ENCODE measurements around the gene HIGD1A. TPM values are rescaled to one million over a fixed set of nuclear protein-coding genes. Genes with fewer than 3 reads are reported as not detected.
A peak's percentile ranks its signal among the peaks of the same experiment; 100 is the strongest.

The HIGD1A gene
- total and polyA plus RNA-seq, 7 donors, result 81.0 to 169 (median 118) TPM

- Histone ChIP-seq H3K4me3 (no peak within 1 kb of the TSS), H3K9me3 (no peaks in the 10 kb centered on the region), H3K36me3 (ENCODE audit: insufficient read depth in 1 of 2, low read depth in 1 of 2) (no peaks in the 10 kb centered on the region), H3K27ac (no peak within 1 kb of the TSS), H3K27me3 (ENCODE audit: insufficient read depth in 3 of 3, low read length in 2 of 3) (no peaks in the 10 kb centered on the region), H3K4me1 (no peaks in the 10 kb centered on the region)
- 91 to 94% (median 93%) methylated on average over 5 of the region's 5 CpGs for WGBS, 3 donors
- intact Hi-C loops (cut with DNase I), result no loop called here
- ATAC-seq, result no peak
- no peak for DNase-seq
- no peak for TF ChIP-seq CTCF (IDR thresholded peaks at IDR 0.05)
Measured at GRCh38 chr3:42809202-42809601, 4.9 kb upstream of the HIGD1A start, which contains the start of gene ACKR2. TSS of gene ACKR2 (plus strand) at chr3:42809445. CDS start at chr3:42864503, 55,058 bp downstream.

- intact Hi-C loops (cut with DNase I), result no loop called here
- WGBS, 3 donors, result 82 to 92% (median 91%) methylated on average over 4 of the region's 4 CpGs
- no peak for DNase-seq
Measured at GRCh38 chr3:42807929-42808328, 3.6 kb upstream of the HIGD1A start.

GRCh38 chr3:42805141-42805821 is 991 bp upstream of the HIGD1A start:
- ATAC-seq (peak in 1 of 4 donors; percentile 18), DNase-seq (peak; percentile 28 to 61)
- TF ChIP-seq CTCF (IDR thresholded peaks at IDR 0.05), result no peak
- WGBS, 3 donors, result 45 to 46% (median 45%) methylated on average over 23 of the region's 23 CpGs
- no peaks in the 10 kb centered on the region for H3K9me3 ChIP-seq
- H3K4me3 ChIP-seq, result peak overlapping the region; percentile 83
- H3K27me3 ChIP-seq (ENCODE audit: insufficient read depth in 3 of 3, low read length in 2 of 3), result no peaks in the 10 kb centered on the region
- intact Hi-C loops (cut with DNase I), result no loop called here
- peaks cover 25% of the 10 kb centered on the region for H3K4me1 ChIP-seq
- H3K36me3 ChIP-seq (ENCODE audit: insufficient read depth in 1 of 2, low read depth in 1 of 2), result no peaks in the 10 kb centered on the region
- H3K27ac ChIP-seq, result peak overlapping the region; percentile 92

More at GRCh38 chr3:42807929-42808328, 3.6 kb upstream of the HIGD1A start:
- TF ChIP-seq CTCF (IDR thresholded peaks at IDR 0.05), result no peak
- Histone ChIP-seq H3K27ac (no peak overlapping the region), H3K36me3 (ENCODE audit: insufficient read depth in 1 of 2, low read depth in 1 of 2) (no peaks in the 10 kb centered on the region), H3K4me3 (no peak overlapping the region), H3K9me3 (no peaks in the 10 kb centered on the region), H3K4me1 (peaks cover 5% of the 10 kb centered on the region), H3K27me3 (ENCODE audit: insufficient read depth in 3 of 3, low read length in 2 of 3) (no peaks in the 10 kb centered on the region)
- no peak for ATAC-seq

GRCh38 chr3:42804831-42805132 is 492 bp upstream of the HIGD1A start:
- no peaks in the 10 kb centered on the region for H3K36me3 ChIP-seq (ENCODE audit: insufficient read depth in 1 of 2, low read depth in 1 of 2)
- DNase-seq (no peak), ATAC-seq (no peak)

More at GRCh38 chr3:42804831-42805132, 492 bp upstream of the HIGD1A start:
- Histone ChIP-seq H3K27me3 (ENCODE audit: insufficient read depth in 3 of 3, low read length in 2 of 3) (no peaks in the 10 kb centered on the region), H3K4me1 (peaks cover 30% of the 10 kb centered on the region), H3K9me3 (no peaks in the 10 kb centered on the region), H3K4me3 (peak overlapping the region; percentile 83), H3K27ac (peak overlapping the region; percentile 92)
- 0 to 1% (median 1%) methylated on average over 13 of the region's 13 CpGs for WGBS, 3 donors
- TF ChIP-seq CTCF (IDR thresholded peaks at IDR 0.05), result no peak
- intact Hi-C loops (cut with DNase I), result no loop called here

Data from psoas muscle (tissue), 8 donors.